Measurements from ENCODE around the gene UBA1.
A peak's percentile ranks its signal among the peaks of the same experiment; 100 is the strongest.

The UBA1 gene

GRCh38 chrX:47218920-47219815, 25.5 kb downstream of the UBA1 start:
- peaks cover 6% of the 10 kb centered on the region for H3K9me3 ChIP-seq (ENCODE audit: control insufficient read depth, low read depth, low read length)
- no peaks in the 10 kb centered on the region for H3K4me1 ChIP-seq (ENCODE audit: control insufficient read depth, low read depth, low read length)
- peak overlapping the region; percentile 88 for H3K9ac ChIP-seq (ENCODE audit: low read length)
- H3K27ac ChIP-seq (ENCODE audit: low read length), result no peak overlapping the region
- no peaks in the 10 kb centered on the region for H3K27me3 ChIP-seq (ENCODE audit: control insufficient read depth, insufficient read depth, low read length)
- peak overlapping the region; percentile 81 for H3K4me3 ChIP-seq (ENCODE audit: low read length)
- peaks cover 30% of the 10 kb centered on the region for H3K36me3 ChIP-seq (ENCODE audit: control insufficient read depth, low read depth, low read length)

- Histone ChIP-seq H3K4me3 (ENCODE audit: low read length) (no peak overlapping the region), H3K9me3 (ENCODE audit: control insufficient read depth, low read depth, low read length) (peaks cover 11% of the 10 kb centered on the region), H3K36me3 (ENCODE audit: control insufficient read depth, low read depth, low read length) (peaks cover 39% of the 10 kb centered on the region), H3K9ac (ENCODE audit: low read length) (no peak overlapping the region), H3K27me3 (ENCODE audit: control insufficient read depth, insufficient read depth, low read length) (no peaks in the 10 kb centered on the region), H3K27ac (ENCODE audit: low read length) (no peak overlapping the region), H3K4me1 (ENCODE audit: control insufficient read depth, low read depth, low read length) (no peaks in the 10 kb centered on the region)
Measured at GRCh38 chrX:47221756-47222155, 28.1 kb downstream of the UBA1 start.

- Histone ChIP-seq H3K9me3 (ENCODE audit: control insufficient read depth, low read depth, low read length) (peaks cover 11% of the 10 kb centered on the region), H3K27me3 (ENCODE audit: control insufficient read depth, insufficient read depth, low read length) (no peaks in the 10 kb centered on the region), H3K9ac (ENCODE audit: low read length) (no peak overlapping the region), H3K4me1 (ENCODE audit: control insufficient read depth, low read depth, low read length) (no peaks in the 10 kb centered on the region), H3K27ac (ENCODE audit: low read length) (no peak overlapping the region), H3K4me3 (ENCODE audit: low read length) (no peak overlapping the region), H3K36me3 (ENCODE audit: control insufficient read depth, low read depth, low read length) (peaks cover 50% of the 10 kb centered on the region)
Measured at GRCh38 chrX:47222751-47223350, 29.2 kb downstream of the UBA1 start.

GRCh38 chrX:47223476-47224250, 30.0 kb downstream of the UBA1 start:
- Histone ChIP-seq H3K4me1 (ENCODE audit: control insufficient read depth, low read depth, low read length) (no peaks in the 10 kb centered on the region), H3K27ac (ENCODE audit: low read length) (no peak overlapping the region), H3K9me3 (ENCODE audit: control insufficient read depth, low read depth, low read length) (peaks cover 11% of the 10 kb centered on the region), H3K36me3 (ENCODE audit: control insufficient read depth, low read depth, low read length) (peaks cover 56% of the 10 kb centered on the region), H3K9ac (ENCODE audit: low read length) (no peak overlapping the region), H3K27me3 (ENCODE audit: control insufficient read depth, insufficient read depth, low read length) (no peaks in the 10 kb centered on the region), H3K4me3 (ENCODE audit: low read length) (no peak overlapping the region)

GRCh38 chrX:47224266-47224895, 30.8 kb downstream of the UBA1 start:
- no peak overlapping the region for H3K9ac ChIP-seq (ENCODE audit: low read length)
- no peak overlapping the region for H3K27ac ChIP-seq (ENCODE audit: low read length)
- no peaks in the 10 kb centered on the region for H3K4me1 ChIP-seq (ENCODE audit: control insufficient read depth, low read depth, low read length)
- H3K36me3 ChIP-seq (ENCODE audit: control insufficient read depth, low read depth, low read length), result peaks cover 60% of the 10 kb centered on the region
- no peaks in the 10 kb centered on the region for H3K27me3 ChIP-seq (ENCODE audit: control insufficient read depth, insufficient read depth, low read length)
- H3K4me3 ChIP-seq (ENCODE audit: low read length), result no peak overlapping the region
- H3K9me3 ChIP-seq (ENCODE audit: control insufficient read depth, low read depth, low read length), result peaks cover 11% of the 10 kb centered on the region

- Histone ChIP-seq H3K4me1 (ENCODE audit: control insufficient read depth, low read depth, low read length) (no peaks in the 10 kb centered on the region), H3K4me3 (ENCODE audit: low read length) (no peak overlapping the region), H3K36me3 (ENCODE audit: control insufficient read depth, low read depth, low read length) (peaks cover 60% of the 10 kb centered on the region), H3K9me3 (ENCODE audit: control insufficient read depth, low read depth, low read length) (peaks cover 11% of the 10 kb centered on the region), H3K27me3 (ENCODE audit: control insufficient read depth, insufficient read depth, low read length) (no peaks in the 10 kb centered on the region), H3K9ac (ENCODE audit: low read length) (no peak overlapping the region), H3K27ac (ENCODE audit: low read length) (no peak overlapping the region)
Measured at GRCh38 chrX:47224896-47225290, 31.3 kb downstream of the UBA1 start.

GRCh38 chrX:47226071-47226470, 32.4 kb downstream of the UBA1 start:
- Histone ChIP-seq H3K9me3 (ENCODE audit: control insufficient read depth, low read depth, low read length) (peaks cover 11% of the 10 kb centered on the region), H3K4me3 (ENCODE audit: low read length) (no peak overlapping the region), H3K9ac (ENCODE audit: low read length) (no peak overlapping the region), H3K36me3 (ENCODE audit: control insufficient read depth, low read depth, low read length) (peaks cover 60% of the 10 kb centered on the region), H3K27ac (ENCODE audit: low read length) (no peak overlapping the region), H3K27me3 (ENCODE audit: control insufficient read depth, insufficient read depth, low read length) (no peaks in the 10 kb centered on the region), H3K4me1 (ENCODE audit: control insufficient read depth, low read depth, low read length) (no peaks in the 10 kb centered on the region)

GRCh38 chrX:47226531-47227333, 33.1 kb downstream of the UBA1 start:
- H3K27ac ChIP-seq (ENCODE audit: low read length), result no peak overlapping the region
- peaks cover 60% of the 10 kb centered on the region for H3K36me3 ChIP-seq (ENCODE audit: control insufficient read depth, low read depth, low read length)
- H3K4me3 ChIP-seq (ENCODE audit: low read length), result no peak overlapping the region
- no peaks in the 10 kb centered on the region for H3K27me3 ChIP-seq (ENCODE audit: control insufficient read depth, insufficient read depth, low read length)
- no peak overlapping the region for H3K9ac ChIP-seq (ENCODE audit: low read length)
- peaks cover 11% of the 10 kb centered on the region for H3K9me3 ChIP-seq (ENCODE audit: control insufficient read depth, low read depth, low read length)
- H3K4me1 ChIP-seq (ENCODE audit: control insufficient read depth, low read depth, low read length), result no peaks in the 10 kb centered on the region

- peaks cover 60% of the 10 kb centered on the region for H3K36me3 ChIP-seq (ENCODE audit: control insufficient read depth, low read depth, low read length)
Measured at GRCh38 chrX:47227334-47227583, 33.6 kb downstream of the UBA1 start.

GRCh38 chrX:47228550-47229270, 35.1 kb downstream of the UBA1 start:
- Histone ChIP-seq H3K36me3 (ENCODE audit: control insufficient read depth, low read depth, low read length) (peaks cover 51% of the 10 kb centered on the region), H3K4me1 (ENCODE audit: control insufficient read depth, low read depth, low read length) (no peaks in the 10 kb centered on the region), H3K9ac (ENCODE audit: low read length) (no peak overlapping the region), H3K4me3 (ENCODE audit: low read length) (no peak overlapping the region), H3K27ac (ENCODE audit: low read length) (no peak overlapping the region), H3K27me3 (ENCODE audit: control insufficient read depth, insufficient read depth, low read length) (no peaks in the 10 kb centered on the region), H3K9me3 (ENCODE audit: control insufficient read depth, low read depth, low read length) (peaks cover 18% of the 10 kb centered on the region)

More at GRCh38 chrX:47227334-47227583, 33.6 kb downstream of the UBA1 start:
- H3K27me3 ChIP-seq (ENCODE audit: control insufficient read depth, insufficient read depth, low read length), result no peaks in the 10 kb centered on the region
- H3K27ac ChIP-seq (ENCODE audit: low read length), result no peak overlapping the region
- peaks cover 15% of the 10 kb centered on the region for H3K9me3 ChIP-seq (ENCODE audit: control insufficient read depth, low read depth, low read length)
- no peaks in the 10 kb centered on the region for H3K4me1 ChIP-seq (ENCODE audit: control insufficient read depth, low read depth, low read length)
- no peak overlapping the region for H3K4me3 ChIP-seq (ENCODE audit: low read length)
- H3K9ac ChIP-seq (ENCODE audit: low read length), result no peak overlapping the region
